IPS-11a (cell line): Measurements from ENCODE around the gene NDUFA7.
A peak's percentile ranks its signal among the peaks of the same experiment; 100 is the strongest.
"Not testable (repeated sequence)": the region's sequence is repeated elsewhere in the genome, so short reads cannot be mapped to it uniquely, and the experiment has no call there.

Experiments
- H3K4me3 ChIP-seq: one replicate; pipeline ENCODE4 v1.5.1; 2013; ENCODE audit warnings: low read depth, low read length, control low read depth

Gene NDUFA7

GRCh38 chr19:8320564-8321066 is 560 bp downstream of the NDUFA7 start:
- peak overlapping the region; percentile 80 for H3K4me3 ChIP-seq

- H3K4me3 ChIP-seq = peak overlapping the region; percentile 80
Measured at GRCh38 chr19:8319807-8320520, 1.2 kb downstream of the NDUFA7 start.

- H3K4me3 ChIP-seq = not testable (repeated sequence)
Measured at GRCh38 chr19:8318835-8319234, 2.3 kb downstream of the NDUFA7 start.

- no peak overlapping the region for H3K4me3 ChIP-seq
Measured at GRCh38 chr19:8316351-8317125, 4.6 kb downstream of the NDUFA7 start.

GRCh38 chr19:8314981-8315640 is 6.1 kb downstream of the NDUFA7 start:
- not testable (repeated sequence) for H3K4me3 ChIP-seq

GRCh38 chr19:8311461-8312260 is 9.5 kb downstream of the NDUFA7 start:
- no peak overlapping the region for H3K4me3 ChIP-seq

GRCh38 chr19:8310342-8311055 is 10.7 kb downstream of the NDUFA7 start:
- H3K4me3 ChIP-seq = no peak overlapping the region

GRCh38 chr19:8308891-8309291 is 12.3 kb downstream of the NDUFA7 start:
- peak overlapping the region; percentile 85 for H3K4me3 ChIP-seq

- peak within 1 kb of the TSS; percentile 85 for H3K4me3 ChIP-seq
Measured at GRCh38 chr19:8307965-8308866, 13.0 kb downstream of the NDUFA7 start, which contains the start of gene CD320. Gene CD320, minus strand, starts transcription at chr19:8308358. Its CDS starts 68 bp downstream, at chr19:8308290.

- H3K4me3 ChIP-seq = peak overlapping the region; percentile 85
Measured at GRCh38 chr19:8307400-8307964, 13.7 kb downstream of the NDUFA7 start.

- no peak overlapping the region for H3K4me3 ChIP-seq
Measured at GRCh38 chr19:8306235-8307054, 14.7 kb downstream of the NDUFA7 start.

- H3K4me3 ChIP-seq = no peak overlapping the region
Measured at GRCh38 chr19:8305798-8306197, 15.4 kb downstream of the NDUFA7 start.

- no peak overlapping the region for H3K4me3 ChIP-seq
Measured at GRCh38 chr19:8304841-8305621, 16.1 kb downstream of the NDUFA7 start.

- H3K4me3 ChIP-seq = no peak overlapping the region
Measured at GRCh38 chr19:8302734-8303133, 18.4 kb downstream of the NDUFA7 start.

- no peak overlapping the region for H3K4me3 ChIP-seq
Measured at GRCh38 chr19:8302357-8302691, 18.9 kb downstream of the NDUFA7 start.

- not testable (repeated sequence) for H3K4me3 ChIP-seq
Measured at GRCh38 chr19:8291337-8291736, 29.8 kb downstream of the NDUFA7 start.

- H3K4me3 ChIP-seq = not testable (repeated sequence)
Measured at GRCh38 chr19:8276508-8276907, 44.7 kb downstream of the NDUFA7 start.
